Liver (tissue), 3 donors: ENCODE results near the gene CEP89.

Source experiments
- FOXA1 ChIP-seq: IDR thresholded peaks from 2 replicates; pipeline ENCODE4 v1.6.1; 2016; ENCODE audit warnings: antibody characterized with exemption
- GABPA ChIP-seq, 2 donors: IDR thresholded peaks in 1 of 2; conservative IDR thresholded peaks in 1 of 2; 2 replicates each; pipeline ENCODE4 v1.6.1; 2016; ENCODE audit warnings: antibody characterized with exemption in 2 of 2, mild to moderate bottlenecking in 1 of 2, moderate library complexity in 1 of 2
- HNF4A ChIP-seq, 2 donors: conservative IDR thresholded peaks; 2 replicates each; pipeline ENCODE4 v1.6.1; 2016; ENCODE audit warnings: antibody characterized with exemption in 2 of 2, mild to moderate bottlenecking in 2 of 2
- RAD21 ChIP-seq, 2 donors: IDR thresholded peaks; 2 replicates each; pipeline ENCODE4 v1.6.1; 2016; ENCODE audit warnings: antibody characterized with exemption in 2 of 2, mild to moderate bottlenecking in 2 of 2
- TAF1 ChIP-seq: conservative IDR thresholded peaks from 2 replicates; pipeline ENCODE4 v1.6.1; 2016; ENCODE audit warnings: antibody characterized with exemption, mild to moderate bottlenecking
- TF ChIP-seq, protein P1 (sequence below): fragments of 150-350 bp; IDR thresholded peaks from 2 replicates; pipeline ENCODE4 v1.5.1; 2017; ENCODE audit warnings: improper control_type of control experiment, low read depth, low read length; ENCODE audit not compliant: missing input control
- TF ChIP-seq, protein P2 (sequence below): IDR thresholded peaks from 2 replicates; pipeline ENCODE4 v1.6.1; 2016; ENCODE audit warnings: antibody characterized with exemption, mild to moderate bottlenecking
- TF ChIP-seq, protein P3 (sequence below): IDR thresholded peaks from 2 replicates; pipeline ENCODE4 v1.6.1; 2016; ENCODE audit warnings: antibody characterized with exemption
- donor health status: healthy.
- donor health status: healthy.

DNA sequence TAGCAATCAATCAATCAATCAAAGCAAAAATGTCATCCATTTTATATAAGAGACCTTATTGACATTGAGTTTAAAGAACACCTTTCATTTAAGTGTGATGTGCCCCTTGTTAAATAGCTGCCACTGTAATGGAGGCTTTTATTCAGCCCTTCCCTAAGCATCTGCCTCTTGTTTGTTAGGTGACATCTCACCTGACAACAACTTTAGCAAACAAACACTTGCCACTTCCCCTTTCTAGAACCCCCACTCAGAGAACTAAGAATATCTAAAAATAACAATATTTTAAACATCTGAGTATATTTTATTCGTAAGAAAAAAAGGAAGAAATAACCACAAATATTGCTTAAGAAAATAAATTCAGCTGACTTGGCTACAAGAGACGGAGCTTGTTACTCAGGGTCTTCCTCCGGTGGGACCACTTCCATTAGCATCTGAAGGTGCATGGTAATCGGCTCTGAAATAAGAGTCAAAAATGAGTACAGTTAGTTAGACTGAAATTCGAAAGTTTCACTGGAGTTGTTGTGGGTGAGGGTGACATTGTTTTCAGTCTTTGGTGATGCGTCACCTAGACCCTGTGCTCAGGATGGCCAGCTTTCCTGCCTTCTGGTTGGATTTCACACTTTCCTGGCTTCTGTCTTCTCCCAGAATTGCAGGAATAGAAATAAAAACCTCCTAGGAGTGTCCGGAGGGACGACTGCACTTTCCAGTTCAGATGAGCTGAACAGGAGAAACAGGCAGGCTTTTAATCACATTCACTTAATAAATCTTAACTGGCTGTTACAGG, 141.3 kb downstream of the CEP89 start:
- TF ChIP-seq RAD21 (IDR thresholded peaks at IDR 0.05) = no peak
- TF ChIP-seq, protein P1, sequence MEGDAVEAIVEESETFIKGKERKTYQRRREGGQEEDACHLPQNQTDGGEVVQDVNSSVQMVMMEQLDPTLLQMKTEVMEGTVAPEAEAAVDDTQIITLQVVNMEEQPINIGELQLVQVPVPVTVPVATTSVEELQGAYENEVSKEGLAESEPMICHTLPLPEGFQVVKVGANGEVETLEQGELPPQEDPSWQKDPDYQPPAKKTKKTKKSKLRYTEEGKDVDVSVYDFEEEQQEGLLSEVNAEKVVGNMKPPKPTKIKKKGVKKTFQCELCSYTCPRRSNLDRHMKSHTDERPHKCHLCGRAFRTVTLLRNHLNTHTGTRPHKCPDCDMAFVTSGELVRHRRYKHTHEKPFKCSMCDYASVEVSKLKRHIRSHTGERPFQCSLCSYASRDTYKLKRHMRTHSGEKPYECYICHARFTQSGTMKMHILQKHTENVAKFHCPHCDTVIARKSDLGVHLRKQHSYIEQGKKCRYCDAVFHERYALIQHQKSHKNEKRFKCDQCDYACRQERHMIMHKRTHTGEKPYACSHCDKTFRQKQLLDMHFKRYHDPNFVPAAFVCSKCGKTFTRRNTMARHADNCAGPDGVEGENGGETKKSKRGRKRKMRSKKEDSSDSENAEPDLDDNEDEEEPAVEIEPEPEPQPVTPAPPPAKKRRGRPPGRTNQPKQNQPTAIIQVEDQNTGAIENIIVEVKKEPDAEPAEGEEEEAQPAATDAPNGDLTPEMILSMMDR = no peak
- TF ChIP-seq, protein P2, sequence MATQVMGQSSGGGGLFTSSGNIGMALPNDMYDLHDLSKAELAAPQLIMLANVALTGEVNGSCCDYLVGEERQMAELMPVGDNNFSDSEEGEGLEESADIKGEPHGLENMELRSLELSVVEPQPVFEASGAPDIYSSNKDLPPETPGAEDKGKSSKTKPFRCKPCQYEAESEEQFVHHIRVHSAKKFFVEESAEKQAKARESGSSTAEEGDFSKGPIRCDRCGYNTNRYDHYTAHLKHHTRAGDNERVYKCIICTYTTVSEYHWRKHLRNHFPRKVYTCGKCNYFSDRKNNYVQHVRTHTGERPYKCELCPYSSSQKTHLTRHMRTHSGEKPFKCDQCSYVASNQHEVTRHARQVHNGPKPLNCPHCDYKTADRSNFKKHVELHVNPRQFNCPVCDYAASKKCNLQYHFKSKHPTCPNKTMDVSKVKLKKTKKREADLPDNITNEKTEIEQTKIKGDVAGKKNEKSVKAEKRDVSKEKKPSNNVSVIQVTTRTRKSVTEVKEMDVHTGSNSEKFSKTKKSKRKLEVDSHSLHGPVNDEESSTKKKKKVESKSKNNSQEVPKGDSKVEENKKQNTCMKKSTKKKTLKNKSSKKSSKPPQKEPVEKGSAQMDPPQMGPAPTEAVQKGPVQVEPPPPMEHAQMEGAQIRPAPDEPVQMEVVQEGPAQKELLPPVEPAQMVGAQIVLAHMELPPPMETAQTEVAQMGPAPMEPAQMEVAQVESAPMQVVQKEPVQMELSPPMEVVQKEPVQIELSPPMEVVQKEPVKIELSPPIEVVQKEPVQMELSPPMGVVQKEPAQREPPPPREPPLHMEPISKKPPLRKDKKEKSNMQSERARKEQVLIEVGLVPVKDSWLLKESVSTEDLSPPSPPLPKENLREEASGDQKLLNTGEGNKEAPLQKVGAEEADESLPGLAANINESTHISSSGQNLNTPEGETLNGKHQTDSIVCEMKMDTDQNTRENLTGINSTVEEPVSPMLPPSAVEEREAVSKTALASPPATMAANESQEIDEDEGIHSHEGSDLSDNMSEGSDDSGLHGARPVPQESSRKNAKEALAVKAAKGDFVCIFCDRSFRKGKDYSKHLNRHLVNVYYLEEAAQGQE = no peak
- TF ChIP-seq TAF1 = no peak
- TF ChIP-seq HNF4A (conservative IDR thresholded peaks at IDR 0.05) = no peak
- no peak for TF ChIP-seq GABPA (IDR thresholded peaks at IDR 0.05 in 1 of 2, conservative IDR thresholded peaks at IDR 0.05 in 1 of 2)
- no peak for TF ChIP-seq FOXA1
- TF ChIP-seq, protein P3, sequence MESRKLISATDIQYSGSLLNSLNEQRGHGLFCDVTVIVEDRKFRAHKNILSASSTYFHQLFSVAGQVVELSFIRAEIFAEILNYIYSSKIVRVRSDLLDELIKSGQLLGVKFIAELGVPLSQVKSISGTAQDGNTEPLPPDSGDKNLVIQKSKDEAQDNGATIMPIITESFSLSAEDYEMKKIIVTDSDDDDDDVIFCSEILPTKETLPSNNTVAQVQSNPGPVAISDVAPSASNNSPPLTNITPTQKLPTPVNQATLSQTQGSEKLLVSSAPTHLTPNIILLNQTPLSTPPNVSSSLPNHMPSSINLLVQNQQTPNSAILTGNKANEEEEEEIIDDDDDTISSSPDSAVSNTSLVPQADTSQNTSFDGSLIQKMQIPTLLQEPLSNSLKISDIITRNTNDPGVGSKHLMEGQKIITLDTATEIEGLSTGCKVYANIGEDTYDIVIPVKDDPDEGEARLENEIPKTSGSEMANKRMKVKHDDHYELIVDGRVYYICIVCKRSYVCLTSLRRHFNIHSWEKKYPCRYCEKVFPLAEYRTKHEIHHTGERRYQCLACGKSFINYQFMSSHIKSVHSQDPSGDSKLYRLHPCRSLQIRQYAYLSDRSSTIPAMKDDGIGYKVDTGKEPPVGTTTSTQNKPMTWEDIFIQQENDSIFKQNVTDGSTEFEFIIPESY = no peak
